AG04449 (cell line): ENCODE results near the gene RAB31.

Experiments
- CTCF ChIA-PET: fragments of 350-600 bp; formaldehyde crosslinking; extraction: SDS; loops from one replicate; lab custom pipeline; 2021; ENCODE audit warnings: antibody characterized with exemption; lab: Yijun Ruan, JAX
- POLR2A ChIA-PET: fragments of 400-600, 350-600 bp; formaldehyde crosslinking; extraction: SDS; loops from one replicate; lab custom pipeline; 2020; ENCODE audit warnings: antibody characterized with exemption, inconsistent platforms; lab: Yijun Ruan, JAX
- DNase-seq: peaks from one replicate; pipeline ENCODE4 v3.0.0-alpha.2; 2010; ENCODE audit warnings: low read depth, low spot score
- H3K4me3 ChIP-seq: 2 replicates; pipeline ENCODE4 v1.5.1; 2011; ENCODE audit warnings: low read depth, mild to moderate bottlenecking, control low read depth, low read length
- TF ChIP-seq, protein P1 (sequence below): IDR thresholded peaks from one replicate; pipeline ENCODE4 v1.5.1; 2011; ENCODE audit warnings: mild to moderate bottlenecking, moderate library complexity, low read length, control low read depth, inconsistent platforms; ENCODE audit not compliant: insufficient read depth; ENCODE audit errors: missing control alignments

The RAB31 gene

DNA sequence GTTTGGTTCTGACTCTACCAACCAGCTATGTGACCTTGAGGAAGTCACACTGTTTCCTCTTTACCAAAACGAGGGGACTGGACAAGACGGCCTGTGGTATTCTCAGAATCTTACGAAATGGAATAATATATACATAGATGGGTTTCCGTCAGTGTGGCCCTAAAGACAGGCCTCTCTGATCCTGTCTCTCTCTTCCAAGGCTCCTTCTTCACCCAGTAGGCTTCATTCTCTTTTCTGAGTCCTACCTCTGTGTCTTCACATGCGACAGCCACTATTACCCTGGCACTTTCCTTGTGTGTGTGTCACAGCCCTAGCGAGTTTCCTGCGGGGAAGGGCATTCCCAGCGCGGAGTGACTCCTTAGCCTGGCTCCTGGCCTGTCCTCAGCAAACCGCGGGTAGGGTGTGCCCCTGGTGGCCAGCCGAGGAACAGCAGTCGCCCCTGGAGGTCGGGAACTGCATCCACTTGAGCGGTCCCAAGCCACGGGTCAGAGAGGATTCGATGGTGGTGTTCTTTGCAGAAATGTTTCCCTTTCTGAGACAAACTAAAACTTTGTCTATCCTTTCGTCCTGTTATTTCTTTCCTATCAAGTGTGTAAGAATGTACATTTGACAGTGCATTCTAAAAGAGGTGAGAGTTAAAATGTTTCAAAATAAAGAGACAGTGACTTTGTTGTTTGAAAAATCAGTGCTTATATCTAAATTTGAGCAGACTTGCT, 63.3 kb downstream of the RAB31 start:
- CTCF ChIA-PET, result interaction anchor here (0.6 to 3.3 kb wide), 14 partner anchors 8 to 195 kb away, joined by 3 to 26 read pairs (median 4); no protein-coding TSS in a partner anchor
- TF ChIP-seq, protein P1, sequence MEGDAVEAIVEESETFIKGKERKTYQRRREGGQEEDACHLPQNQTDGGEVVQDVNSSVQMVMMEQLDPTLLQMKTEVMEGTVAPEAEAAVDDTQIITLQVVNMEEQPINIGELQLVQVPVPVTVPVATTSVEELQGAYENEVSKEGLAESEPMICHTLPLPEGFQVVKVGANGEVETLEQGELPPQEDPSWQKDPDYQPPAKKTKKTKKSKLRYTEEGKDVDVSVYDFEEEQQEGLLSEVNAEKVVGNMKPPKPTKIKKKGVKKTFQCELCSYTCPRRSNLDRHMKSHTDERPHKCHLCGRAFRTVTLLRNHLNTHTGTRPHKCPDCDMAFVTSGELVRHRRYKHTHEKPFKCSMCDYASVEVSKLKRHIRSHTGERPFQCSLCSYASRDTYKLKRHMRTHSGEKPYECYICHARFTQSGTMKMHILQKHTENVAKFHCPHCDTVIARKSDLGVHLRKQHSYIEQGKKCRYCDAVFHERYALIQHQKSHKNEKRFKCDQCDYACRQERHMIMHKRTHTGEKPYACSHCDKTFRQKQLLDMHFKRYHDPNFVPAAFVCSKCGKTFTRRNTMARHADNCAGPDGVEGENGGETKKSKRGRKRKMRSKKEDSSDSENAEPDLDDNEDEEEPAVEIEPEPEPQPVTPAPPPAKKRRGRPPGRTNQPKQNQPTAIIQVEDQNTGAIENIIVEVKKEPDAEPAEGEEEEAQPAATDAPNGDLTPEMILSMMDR, result peak; percentile 98
- no peak overlapping the region for H3K4me3 ChIP-seq
- POLR2A ChIA-PET, result no interaction called here
- DNase-seq, result no peak

DNA sequence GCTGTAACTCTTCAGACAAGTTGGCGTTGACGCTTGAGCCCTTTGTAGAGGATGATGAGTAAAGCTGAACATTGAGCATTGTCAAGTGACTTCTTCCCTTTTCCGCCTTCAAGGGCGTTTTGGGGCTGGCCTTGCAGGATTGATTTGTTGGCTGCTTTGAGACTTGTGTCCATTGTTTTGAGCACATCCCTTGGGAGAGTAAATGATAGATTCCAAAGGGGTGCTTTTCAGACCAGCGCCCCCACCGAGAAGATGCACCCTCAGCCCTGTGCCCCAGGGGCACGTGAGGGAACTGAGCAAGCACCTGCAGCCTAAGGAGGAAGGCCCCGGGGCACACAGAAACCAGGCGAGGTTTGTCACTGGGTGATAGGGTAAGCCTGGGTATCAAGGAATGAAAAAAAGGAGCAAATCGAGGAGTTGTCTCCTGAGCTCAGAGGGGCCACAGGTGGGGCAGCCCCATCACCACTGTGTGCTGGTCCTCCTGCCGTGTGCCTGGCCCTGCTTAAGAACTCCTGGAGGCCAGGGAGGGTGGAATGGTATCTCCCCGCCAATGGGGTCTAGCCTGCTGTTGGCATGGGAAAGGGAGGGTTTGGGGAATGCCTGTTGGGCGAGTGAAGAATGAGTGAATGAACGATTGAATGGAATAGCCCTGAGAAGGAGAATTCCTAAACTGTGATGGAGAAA, 64.0 kb downstream of the RAB31 start:
- no peak for DNase-seq
- H3K4me3 ChIP-seq, result no peak overlapping the region
- CTCF ChIA-PET, result interaction anchor here (0.7 to 3.3 kb wide), 8 partner anchors 8 to 215 kb away, joined by 3 to 26 read pairs (median 4); no protein-coding TSS in a partner anchor
- TF ChIP-seq, protein P1, result no peak
- POLR2A ChIA-PET, result no interaction called here

DNA sequence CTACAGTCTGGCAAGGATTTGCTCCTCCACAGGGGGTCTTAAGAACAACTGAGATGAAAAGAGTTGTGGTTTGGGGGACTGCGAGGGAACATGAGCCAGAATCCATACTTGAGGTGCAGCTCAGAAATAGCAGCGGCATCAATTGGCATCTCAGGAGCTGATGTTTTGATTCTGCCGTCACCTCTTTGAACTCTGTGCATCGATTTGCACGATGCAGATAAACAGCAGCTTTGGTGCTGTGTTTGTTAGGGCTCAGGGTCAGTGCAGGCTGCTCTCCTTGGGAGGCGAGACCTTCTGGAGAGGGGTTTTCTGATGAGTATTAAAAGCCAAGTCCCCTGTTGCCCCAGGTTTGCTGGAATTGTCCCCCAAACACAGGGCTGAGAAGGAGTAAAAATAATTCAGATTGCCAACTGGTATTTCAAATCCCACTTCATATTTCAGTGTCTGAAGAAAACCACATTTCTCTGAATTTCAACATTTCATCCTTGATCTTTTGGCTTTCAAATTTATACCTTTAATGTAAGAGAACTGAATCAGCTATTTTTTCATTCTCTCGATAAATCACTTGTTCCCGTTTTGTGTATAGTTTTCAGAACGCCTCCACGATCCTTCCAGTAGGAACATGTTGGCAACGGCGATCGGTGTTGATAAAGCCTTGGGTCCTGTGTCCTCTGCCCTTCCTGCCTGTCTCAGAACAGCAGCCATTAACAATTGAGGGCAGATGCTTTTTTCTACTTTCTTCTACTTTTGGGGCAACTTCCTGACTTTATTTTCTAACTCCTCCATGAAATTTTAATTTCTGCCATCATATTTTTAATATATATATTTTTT, 65.0 kb downstream of the RAB31 start:
- TF ChIP-seq, protein P1, result no peak
- ChIA-PET POLR2A (no interaction called here), CTCF (interaction anchor here (1.1 to 3.3 kb wide), 9 partner anchors 8 to 216 kb away, joined by 3 to 26 read pairs (median 4); no protein-coding TSS in a partner anchor)
- no peak overlapping the region for H3K4me3 ChIP-seq
- no peak for DNase-seq

DNA sequence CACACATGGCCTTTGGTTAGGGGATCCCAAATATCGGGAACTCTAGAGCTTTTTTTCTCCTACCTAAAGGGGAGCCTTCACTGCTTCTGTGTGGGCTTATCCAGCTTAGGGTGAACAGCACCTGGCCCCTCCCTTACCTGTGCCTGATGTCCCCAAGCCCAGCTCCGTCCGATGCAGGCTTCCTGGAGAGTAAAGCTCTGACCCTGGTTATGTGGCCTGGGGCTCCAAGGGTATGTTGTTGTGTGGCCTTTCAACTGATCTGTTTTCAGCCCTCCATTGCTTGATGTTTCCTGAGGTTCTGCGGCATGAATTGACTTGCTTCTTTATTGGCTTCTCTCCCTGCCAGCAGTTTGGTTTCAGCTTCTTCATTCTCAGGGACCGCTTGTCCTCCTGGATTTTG, 66.0 kb downstream of the RAB31 start:
- ChIA-PET CTCF (interaction anchor here (1.0 to 1.6 kb wide), 5 partner anchors 9 to 175 kb away, joined by 3 to 7 read pairs (median 3); no protein-coding TSS in a partner anchor), POLR2A (no interaction called here)
- TF ChIP-seq, protein P1, result no peak
- DNase-seq, result no peak
- H3K4me3 ChIP-seq, result no peak overlapping the region

DNA sequence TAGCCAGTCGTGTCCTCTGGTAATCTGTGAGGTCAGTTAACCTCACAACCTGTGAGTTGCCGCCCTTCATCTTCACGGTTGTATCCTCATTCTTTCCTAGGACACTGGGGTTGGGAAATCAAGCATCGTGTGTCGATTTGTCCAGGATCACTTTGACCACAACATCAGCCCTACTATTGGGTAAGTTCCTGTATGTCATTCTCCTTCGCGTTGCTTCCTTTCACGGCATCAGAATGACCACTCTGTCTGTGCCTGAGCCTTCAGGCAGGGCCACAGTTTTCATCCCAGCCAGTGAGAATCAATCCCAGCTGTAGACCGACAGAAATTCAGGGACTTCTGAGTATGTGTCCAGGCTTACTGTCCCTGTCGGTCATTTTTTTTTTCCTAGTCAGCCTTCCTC, 67.1 kb downstream of the RAB31 start:
- H3K4me3 ChIP-seq, result no peak overlapping the region
- ChIA-PET POLR2A (no interaction called here), CTCF (interaction anchor here (1.6 kb wide), 1 partner anchor 8 kb away, joined by 7 read pairs; no protein-coding TSS in a partner anchor)
- no peak for DNase-seq
- TF ChIP-seq, protein P1, result no peak
